ENCODE results near the gene DNAI4. TPM values are rescaled to one million over a fixed set of nuclear protein-coding genes. Genes with fewer than 3 reads are reported as not detected.
A peak's percentile ranks its signal among the peaks of the same experiment; 100 is the strongest.

The DNAI4 gene
- total RNA-seq, 2 experiments from 2014 or later, result 5.0 to 8.8 TPM

DNA sequence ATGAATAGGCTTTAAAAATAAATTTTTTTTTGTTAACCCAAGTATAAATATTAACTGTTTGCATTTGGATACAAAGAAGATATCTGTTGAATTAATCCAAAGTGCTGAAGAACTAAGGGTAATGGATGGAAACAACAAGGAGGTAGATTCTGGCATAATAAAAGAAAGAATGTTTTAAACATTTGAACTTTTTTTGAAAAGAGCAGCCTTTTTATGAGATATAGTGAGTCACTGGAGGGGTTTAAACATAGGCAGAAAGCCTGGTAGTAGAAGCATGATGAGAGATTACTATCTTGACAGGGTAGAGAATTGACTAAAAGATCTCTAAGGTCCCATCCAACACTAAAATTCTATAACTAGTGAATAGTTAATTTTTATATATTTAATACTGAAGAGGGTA is 2.9 kb upstream of the DNAI4 start:
- Mint-ChIP-seq H3K27me3 (no peaks in the 10 kb centered on the region), H3K4me1 (ENCODE audit: low read depth) (peaks cover 68% of the 10 kb centered on the region), H3K9me3 (no peaks in the 10 kb centered on the region), H3K36me3 (ENCODE audit: low read depth) (peaks cover 42% of the 10 kb centered on the region), H3K27ac (peak overlapping the region; percentile 43), H3K4me3 (peak overlapping the region; percentile 39)
- H3K9me3 ChIP-seq (ENCODE audit: control insufficient read depth in 1 of 2, insufficient read depth in 1 of 2, low read length in 2 of 2), result no peaks in the 10 kb centered on the region
- CTCF ChIA-PET, result no interaction called here
- no peaks in the 10 kb centered on the region for H3K27me3 ChIP-seq (ENCODE audit: control insufficient read depth in 1 of 2, insufficient read depth in 2 of 2, low read length in 2 of 2)
- POLR2A ChIA-PET, result no interaction called here
- no peak overlapping the region for H3K4me3 ChIP-seq (ENCODE audit: low read length)
- peaks cover 24% of the 10 kb centered on the region for H3K4me1 ChIP-seq (ENCODE audit: insufficient read depth, low read length)
- H3K36me3 ChIP-seq (ENCODE audit: insufficient read depth, low read length), result no peaks in the 10 kb centered on the region
- ATAC-seq (ENCODE audit: poor library complexity) (no peak), DNase-seq (no peak)
- H3K27ac ChIP-seq (ENCODE audit: low read depth in 1 of 2, low read length in 2 of 2), result no peak overlapping the region
- no peak for TF ChIP-seq CTCF (IDR thresholded peaks at IDR 0.05)
- intact Hi-C loops (cut with DNase I, micrococcal nuclease), result loop anchor here (5.0 to 10.0 kb wide), 3 partner anchors 35 to 505 kb away; partner anchors contain the start of gene SERBP1 (in 1 of the 2)

DNA sequence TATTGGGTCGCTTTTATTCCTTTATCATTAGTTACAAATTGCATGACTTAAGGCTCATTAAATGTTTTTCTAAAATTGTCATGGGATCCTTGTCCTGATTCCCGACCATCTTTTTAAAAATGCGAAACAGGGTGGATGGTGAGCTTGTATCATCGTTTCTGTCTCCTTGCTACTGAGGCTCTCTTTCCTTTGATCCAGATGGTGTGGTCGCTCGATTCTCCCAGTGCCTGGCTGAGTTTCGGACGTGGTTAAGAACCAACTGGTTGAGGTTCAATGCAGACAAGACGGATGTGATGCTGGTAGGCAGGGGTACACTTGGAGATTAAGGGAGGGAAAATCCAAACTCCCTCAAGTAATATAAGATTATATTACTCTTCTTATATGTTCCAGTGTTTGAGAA is 1.3 kb upstream of the DNAI4 start:
- peaks cover 33% of the 10 kb centered on the region for H3K36me3 Mint-ChIP-seq (ENCODE audit: low read depth)
- peak overlapping the region; percentile 97 for H3K4me3 Mint-ChIP-seq
- peak overlapping the region; percentile 98 for H3K27ac Mint-ChIP-seq
- H3K4me3 ChIP-seq (ENCODE audit: low read length), result peak overlapping the region; percentile 92
- H3K9me3 Mint-ChIP-seq, result no peaks in the 10 kb centered on the region
- CTCF ChIA-PET, result interaction anchor here (1.1 kb wide), 1 partner anchor 223 kb away, joined by 3 read pairs; no protein-coding TSS in a partner anchor
- H3K27me3 ChIP-seq (ENCODE audit: control insufficient read depth in 1 of 2, insufficient read depth in 2 of 2, low read length in 2 of 2), result no peaks in the 10 kb centered on the region
- H3K4me1 ChIP-seq (ENCODE audit: insufficient read depth, low read length), result peaks cover 24% of the 10 kb centered on the region
- H3K36me3 ChIP-seq (ENCODE audit: insufficient read depth, low read length), result no peaks in the 10 kb centered on the region
- no peak for TF ChIP-seq CTCF (IDR thresholded peaks at IDR 0.05)
- peak overlapping the region; percentile 95 to 99 for H3K27ac ChIP-seq (ENCODE audit: low read depth in 1 of 2, low read length in 2 of 2)
- POLR2A ChIA-PET, result interaction anchor here (0.9 to 3.5 kb wide), 5 partner anchors 7 to 506 kb away, joined by 3 to 23 read pairs (median 15); partner anchors contain the start of gene SERBP1
- H3K27me3 Mint-ChIP-seq, result no peaks in the 10 kb centered on the region
- peaks cover 66% of the 10 kb centered on the region for H3K4me1 Mint-ChIP-seq (ENCODE audit: low read depth)
- intact Hi-C loops (cut with DNase I, micrococcal nuclease), result loop anchor here (5.0 to 10.0 kb wide), 3 partner anchors 36 to 506 kb away; partner anchors contain the start of gene SERBP1 (in 1 of the 2)
- DNase-seq, result no peak
- no peaks in the 10 kb centered on the region for H3K9me3 ChIP-seq (ENCODE audit: control insufficient read depth in 1 of 2, insufficient read depth in 1 of 2, low read length in 2 of 2)
- no peak for ATAC-seq (ENCODE audit: poor library complexity)

GRCh38 chr1:66925558-66925910 is 878 bp upstream of the DNAI4 start:
- peaks cover 24% of the 10 kb centered on the region for H3K4me1 ChIP-seq (ENCODE audit: insufficient read depth, low read length)
- no peaks in the 10 kb centered on the region for H3K27me3 ChIP-seq (ENCODE audit: control insufficient read depth in 1 of 2, insufficient read depth in 2 of 2, low read length in 2 of 2)
- DNase-seq (no peak), ATAC-seq (ENCODE audit: poor library complexity) (no peak)
- Mint-ChIP-seq H3K27me3 (no peaks in the 10 kb centered on the region), H3K36me3 (ENCODE audit: low read depth) (peaks cover 29% of the 10 kb centered on the region), H3K4me3 (peak overlapping the region; percentile 97), H3K4me1 (ENCODE audit: low read depth) (peaks cover 67% of the 10 kb centered on the region), H3K9me3 (no peaks in the 10 kb centered on the region), H3K27ac (peak overlapping the region; percentile 98)
- no peaks in the 10 kb centered on the region for H3K9me3 ChIP-seq (ENCODE audit: control insufficient read depth in 1 of 2, insufficient read depth in 1 of 2, low read length in 2 of 2)
- ChIA-PET POLR2A (interaction anchor here (0.9 to 3.5 kb wide), 15 partner anchors 8 to 760 kb away, joined by 3 to 23 read pairs (median 6); partner anchors contain the start of genes GADD45A, SERBP1 and SLC35D1), CTCF (interaction anchor here (1.1 to 1.2 kb wide), 2 partner anchors 223 to 575 kb away, joined by 3 read pairs; no protein-coding TSS in a partner anchor)
- H3K27ac ChIP-seq (ENCODE audit: low read depth in 1 of 2, low read length in 2 of 2), result peak overlapping the region; percentile 95 to 99
- TF ChIP-seq CTCF (IDR thresholded peaks at IDR 0.05), result no peak
- intact Hi-C loops (cut with DNase I, micrococcal nuclease), result loop anchor here (5.0 to 10.0 kb wide), 3 partner anchors 37 to 507 kb away; partner anchors contain the start of gene SERBP1 (in 1 of the 2)
- no peaks in the 10 kb centered on the region for H3K36me3 ChIP-seq (ENCODE audit: insufficient read depth, low read length)
- H3K4me3 ChIP-seq (ENCODE audit: low read length), result peak overlapping the region; percentile 92

All from CD4-positive, alpha-beta T cell (primary cell).